OCI-LY1 (cell line): ENCODE data around the gene LGALS12.
"Not testable (repeated sequence)": the region's sequence is repeated elsewhere in the genome, so short reads cannot be mapped to it uniquely, and the experiment has no call there.

ENCODE experiments used
- CTCF ChIP-seq: fragments of 200-600 bp; sonication (generic), shearing (Covaris generic); IDR thresholded peaks from 2 replicates; pipeline ENCODE4 v1.5.1; 2017; ENCODE audit warnings: mild to moderate bottlenecking, antibody characterized with exemption, low read length, moderate library complexity, mixed read lengths
- EZH2 ChIP-seq: fragments of 200-600 bp; sonication (generic), shearing (Covaris generic); IDR thresholded peaks from 2 replicates; pipeline ENCODE4 v1.8.0; 2017; ENCODE audit warnings: borderline replicate concordance, mixed run types, mild to moderate bottlenecking, antibody characterized with exemption, low read length, moderate library complexity, mixed read lengths

GRCh38 chr11:63550156-63550700 lies 44.3 kb downstream of the LGALS12 start:
- not testable (repeated sequence) for TF ChIP-seq CTCF, EZH2
